Measurements from ENCODE around the gene UHRF1. TPM values are rescaled to one million over a fixed set of nuclear protein-coding genes. Genes with fewer than 3 reads are reported as not detected.

Gene UHRF1
- total RNA-seq, 1 experiment from 2014 or later = 109 TPM

- intact Hi-C loops (cut with micrococcal nuclease) = loop anchor here (5.0 kb wide), 2 partner anchors 54 to 94 kb away; no protein-coding TSS in a partner anchor
- Histone ChIP-seq H2AFZ (ENCODE audit: low read depth, low read length, poor library complexity, severe bottlenecking) (no peak overlapping the region), H3K9ac (ENCODE audit: low read length) (no peak overlapping the region), H3K79me2 (ENCODE audit: insufficient read depth, low read length) (peaks cover 21% of the 10 kb centered on the region), H3K27ac (ENCODE audit: low read depth, low read length) (no peak overlapping the region), H4K20me1 (ENCODE audit: insufficient read depth) (no peaks in the 10 kb centered on the region), H3K4me2 (ENCODE audit: low read length) (no peak overlapping the region), H3K27me3 (ENCODE audit: insufficient read depth, low read length) (no peaks in the 10 kb centered on the region), H3K4me1 (ENCODE audit: control insufficient read depth in 1 of 2, insufficient read depth in 2 of 2, low read length in 2 of 2) (peaks cover 23 to 43% of the 10 kb centered on the region in 2 experiments), H3K9me3 (ENCODE audit: control insufficient read depth in 1 of 2, insufficient read depth in 1 of 2, low read depth in 1 of 2, low read length in 2 of 2) (no peaks in the 10 kb centered on the region), H3K9me2 (ENCODE audit: insufficient read depth) (no peaks in the 10 kb centered on the region), H3K4me3 (replicated peaks in 1 of 2; ENCODE audit: low read depth in 1 of 2, low read length in 2 of 2) (no peak overlapping the region), H3K36me3 (ENCODE audit: control insufficient read depth in 1 of 2, insufficient read depth in 2 of 2, low read length in 2 of 2) (peaks cover 3 to 14% of the 10 kb centered on the region in 2 experiments; a peak in 2 of 4 replicates)
- ATAC-seq (no peak), DNase-seq (ENCODE audit: low read depth, low spot score) (no peak)
- BruUV-seq (replicated peaks) = no TSS peak
- POLR2A ChIA-PET = no interaction called here
- TF ChIP-seq ZFX (IDR thresholded peaks at IDR 0.05) = no peak
- TF ChIP-seq CEBPB (IDR thresholded peaks at IDR 0.05; ENCODE audit: low read depth) = no peak
- TF ChIP-seq EZH2phosphoT487 (IDR thresholded peaks at IDR 0.05; ENCODE audit: borderline replicate concordance) = no peak
- no peak for TF ChIP-seq ATF3 (IDR thresholded peaks at IDR 0.05)
- no peak for TF ChIP-seq RAD21 (IDR thresholded peaks at IDR 0.05; ENCODE audit: low read depth)
- TF ChIP-seq ELF1 (IDR thresholded peaks at IDR 0.05; ENCODE audit: borderline replicate concordance, low read depth) = no peak
- no peak for TF ChIP-seq JUND (IDR thresholded peaks at IDR 0.05)
- no peak for TF ChIP-seq FOSL1 (IDR thresholded peaks at IDR 0.05; ENCODE audit: low read depth)
- no peak for TF ChIP-seq POLR2A (IDR thresholded peaks at IDR 0.05; ENCODE audit: borderline replicate concordance, extremely low read depth, insufficient read depth, insufficient read length)
- TF ChIP-seq CTCF (IDR thresholded peaks at IDR 0.05 in 2 of 3, conservative IDR thresholded peaks at IDR 0.05 in 1 of 3; ENCODE audit: borderline replicate concordance in 1 of 3, insufficient read depth in 1 of 3, low read depth in 2 of 3, low read length in 2 of 3) = no peak
- no peak for TF ChIP-seq SP1 (IDR thresholded peaks at IDR 0.05; ENCODE audit: low read depth)
- TF ChIP-seq EZH2 (IDR thresholded peaks at IDR 0.05) = no peak
- no peak for TF ChIP-seq SRF (IDR thresholded peaks at IDR 0.05; ENCODE audit: low read depth)
- no peak for TF ChIP-seq YY1 (IDR thresholded peaks at IDR 0.05; ENCODE audit: extremely low read depth, insufficient replicate concordance, low read depth, low read length)
- no peak for TF ChIP-seq SIN3A (IDR thresholded peaks at IDR 0.05; ENCODE audit: low read depth)
- no peak for TF ChIP-seq CBX3 (IDR thresholded peaks at IDR 0.05; ENCODE audit: low read depth)
- TF ChIP-seq, protein P1, sequence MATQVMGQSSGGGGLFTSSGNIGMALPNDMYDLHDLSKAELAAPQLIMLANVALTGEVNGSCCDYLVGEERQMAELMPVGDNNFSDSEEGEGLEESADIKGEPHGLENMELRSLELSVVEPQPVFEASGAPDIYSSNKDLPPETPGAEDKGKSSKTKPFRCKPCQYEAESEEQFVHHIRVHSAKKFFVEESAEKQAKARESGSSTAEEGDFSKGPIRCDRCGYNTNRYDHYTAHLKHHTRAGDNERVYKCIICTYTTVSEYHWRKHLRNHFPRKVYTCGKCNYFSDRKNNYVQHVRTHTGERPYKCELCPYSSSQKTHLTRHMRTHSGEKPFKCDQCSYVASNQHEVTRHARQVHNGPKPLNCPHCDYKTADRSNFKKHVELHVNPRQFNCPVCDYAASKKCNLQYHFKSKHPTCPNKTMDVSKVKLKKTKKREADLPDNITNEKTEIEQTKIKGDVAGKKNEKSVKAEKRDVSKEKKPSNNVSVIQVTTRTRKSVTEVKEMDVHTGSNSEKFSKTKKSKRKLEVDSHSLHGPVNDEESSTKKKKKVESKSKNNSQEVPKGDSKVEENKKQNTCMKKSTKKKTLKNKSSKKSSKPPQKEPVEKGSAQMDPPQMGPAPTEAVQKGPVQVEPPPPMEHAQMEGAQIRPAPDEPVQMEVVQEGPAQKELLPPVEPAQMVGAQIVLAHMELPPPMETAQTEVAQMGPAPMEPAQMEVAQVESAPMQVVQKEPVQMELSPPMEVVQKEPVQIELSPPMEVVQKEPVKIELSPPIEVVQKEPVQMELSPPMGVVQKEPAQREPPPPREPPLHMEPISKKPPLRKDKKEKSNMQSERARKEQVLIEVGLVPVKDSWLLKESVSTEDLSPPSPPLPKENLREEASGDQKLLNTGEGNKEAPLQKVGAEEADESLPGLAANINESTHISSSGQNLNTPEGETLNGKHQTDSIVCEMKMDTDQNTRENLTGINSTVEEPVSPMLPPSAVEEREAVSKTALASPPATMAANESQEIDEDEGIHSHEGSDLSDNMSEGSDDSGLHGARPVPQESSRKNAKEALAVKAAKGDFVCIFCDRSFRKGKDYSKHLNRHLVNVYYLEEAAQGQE (IDR thresholded peaks at IDR 0.05; ENCODE audit: low read depth) = no peak
- CTCF ChIA-PET = interaction anchor here (1.3 kb wide), 1 partner anchor 65 kb away, joined by 4 read pairs; no protein-coding TSS in a partner anchor
- RAD21 ChIA-PET (ENCODE audit: low non-redundant PET in 1 of 2, low total read pairs in 2 of 2, uncharacterized antibody in 2 of 2, unreplicated experiment in 2 of 2) = no interaction called here
Observed at GRCh38 chr19:4966591-4966990, 57.3 kb downstream of the UHRF1 start.
